Endometrial microvascular endothelial cells (primary cell): ENCODE results near the gene PARD3B. TPM values are rescaled to one million over a fixed set of nuclear protein-coding genes. Genes with fewer than 3 reads are reported as not detected.

Source experiments
- in situ Hi-C: cut with HindIII; loops from 2 replicates; pipeline ENCODE4 v1.10.0; 2017; ENCODE audit warnings: low sequenced_read_pairs, low pct_unique_long_range_greater_than_20kb; ENCODE audit errors: inconsistent ontology term
- total RNA-seq: library from RNA; depleted of rRNA; stranded (reverse); fragments of >200 nt; gene quantifications from one replicate; pipeline ENCODE4 v1.2.3, GENCODE V29; 2015; ENCODE audit errors: inconsistent ontology term

Gene PARD3B
- total RNA-seq, 1 donor from 2014 or later, result 3.3 TPM

DNA sequence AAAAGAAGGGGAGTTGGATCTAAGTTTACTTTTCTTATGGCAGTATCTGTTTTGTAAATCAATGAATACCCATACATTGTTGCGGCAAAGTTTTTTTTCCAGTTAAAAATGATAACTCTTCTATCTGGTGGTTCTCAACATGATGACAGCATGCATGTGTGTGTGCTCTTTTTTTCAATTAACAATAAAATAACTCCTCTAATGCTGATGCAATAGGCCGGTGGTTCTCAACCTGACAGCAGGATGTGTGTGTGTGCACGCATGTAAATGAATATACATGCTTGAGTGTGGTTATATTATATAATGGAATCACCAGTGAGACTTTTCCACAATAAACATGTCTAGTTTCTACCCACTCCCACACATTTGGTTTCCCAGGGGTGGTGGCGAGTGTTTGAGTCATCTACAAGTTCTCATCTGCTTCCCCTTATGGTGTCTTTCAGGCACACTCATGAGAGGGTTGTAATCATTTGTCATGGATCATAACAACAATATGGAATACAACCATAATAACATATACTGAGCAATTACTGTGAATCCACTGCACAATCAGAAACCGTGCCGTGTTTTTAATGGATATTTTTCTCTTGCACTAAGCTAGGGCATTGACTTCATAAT, 31.2 kb downstream of the PARD3B start:
- in situ Hi-C loops, result no loop called here

DNA sequence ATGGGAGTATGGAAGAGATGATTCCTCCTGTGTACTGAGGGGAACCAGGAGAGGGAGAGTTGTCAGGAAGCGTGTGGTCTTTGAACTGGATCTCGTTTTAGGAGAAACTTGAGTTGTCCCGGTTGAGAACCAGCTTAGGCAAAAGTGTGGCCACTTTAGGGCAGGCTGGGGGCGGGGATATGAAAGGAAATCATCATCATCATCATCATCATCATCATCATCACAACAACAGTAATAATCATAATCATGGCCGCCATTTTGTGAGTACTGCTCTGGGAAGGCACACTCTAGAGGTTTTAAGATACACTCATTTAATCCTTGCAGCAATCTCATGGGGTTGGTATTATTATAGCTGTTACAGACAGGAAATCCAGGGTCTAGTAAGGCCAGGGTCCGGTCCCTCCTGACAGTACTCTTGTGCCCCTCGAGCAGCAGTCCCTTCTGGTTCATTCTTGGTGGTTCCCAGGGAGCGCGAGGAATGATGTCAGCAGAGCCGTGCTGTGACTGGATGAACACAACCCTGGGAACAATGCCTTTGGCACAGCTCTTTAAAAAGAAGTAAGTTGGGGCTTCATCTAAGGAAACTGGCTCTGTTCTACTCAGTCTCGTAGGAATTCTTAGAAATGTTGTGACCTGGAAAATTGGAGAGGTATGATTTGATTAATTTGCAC, 33.8 kb downstream of the PARD3B start:
- in situ Hi-C loops, result no loop called here

DNA sequence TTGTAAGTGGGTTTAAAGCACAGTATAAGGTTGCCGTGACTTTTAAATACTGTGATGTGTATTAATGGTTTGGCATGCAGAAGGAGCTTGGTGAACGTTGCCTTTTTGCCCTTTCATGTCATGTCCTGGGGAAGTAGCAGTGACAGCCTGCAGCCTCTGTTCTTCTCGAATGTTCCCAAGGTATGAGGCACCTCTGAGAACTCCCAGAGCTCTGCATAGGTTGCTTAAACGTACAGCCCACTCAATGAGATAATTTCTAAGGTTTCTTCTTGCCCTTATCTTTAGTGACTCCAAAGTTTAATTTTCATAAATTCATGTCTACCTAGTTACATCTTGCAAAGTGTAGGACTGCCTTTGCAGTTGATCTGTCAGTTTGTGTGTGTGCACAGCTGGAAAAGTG, 36.7 kb downstream of the PARD3B start:
- in situ Hi-C loops, result no loop called here

DNA sequence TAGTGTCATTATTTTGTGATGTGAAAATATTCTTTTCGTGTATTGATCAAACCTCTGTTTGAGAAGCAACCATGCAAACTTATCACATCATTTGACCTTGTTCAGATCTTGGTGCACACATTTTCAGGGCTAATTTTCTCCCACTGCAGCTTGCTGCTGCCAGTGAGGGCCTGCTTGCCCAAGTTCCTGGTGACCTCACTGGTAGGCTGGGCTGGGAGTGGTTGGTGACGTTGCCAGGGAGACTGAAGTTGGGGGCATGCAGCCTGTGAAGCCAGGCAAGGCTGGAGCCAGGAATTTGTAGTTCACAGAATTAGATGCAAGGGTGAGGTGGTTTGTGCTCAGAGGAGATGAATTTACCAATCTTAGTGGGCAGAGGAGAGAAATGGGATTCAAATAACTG, 38.5 kb downstream of the PARD3B start:
- in situ Hi-C loops, result no loop called here

DNA sequence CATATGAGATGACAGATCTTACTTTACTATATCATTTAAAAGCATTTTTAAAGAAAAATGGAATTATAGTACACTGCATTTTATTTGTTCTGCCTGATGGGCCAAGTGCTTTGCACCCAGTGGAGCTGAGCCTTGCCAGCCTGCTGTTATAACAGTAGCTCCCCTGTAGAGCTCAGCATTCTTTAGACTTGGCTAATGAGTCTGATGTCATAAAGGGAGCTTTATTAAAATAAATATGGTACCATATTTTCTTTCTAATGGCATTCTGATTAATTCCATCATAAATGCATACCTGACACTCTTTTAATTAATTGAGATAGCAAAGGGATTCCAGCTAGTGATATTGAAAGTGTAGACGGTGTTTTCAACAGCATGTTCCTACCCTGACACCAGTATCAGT, 40.7 kb downstream of the PARD3B start:
- in situ Hi-C loops, result no loop called here

DNA sequence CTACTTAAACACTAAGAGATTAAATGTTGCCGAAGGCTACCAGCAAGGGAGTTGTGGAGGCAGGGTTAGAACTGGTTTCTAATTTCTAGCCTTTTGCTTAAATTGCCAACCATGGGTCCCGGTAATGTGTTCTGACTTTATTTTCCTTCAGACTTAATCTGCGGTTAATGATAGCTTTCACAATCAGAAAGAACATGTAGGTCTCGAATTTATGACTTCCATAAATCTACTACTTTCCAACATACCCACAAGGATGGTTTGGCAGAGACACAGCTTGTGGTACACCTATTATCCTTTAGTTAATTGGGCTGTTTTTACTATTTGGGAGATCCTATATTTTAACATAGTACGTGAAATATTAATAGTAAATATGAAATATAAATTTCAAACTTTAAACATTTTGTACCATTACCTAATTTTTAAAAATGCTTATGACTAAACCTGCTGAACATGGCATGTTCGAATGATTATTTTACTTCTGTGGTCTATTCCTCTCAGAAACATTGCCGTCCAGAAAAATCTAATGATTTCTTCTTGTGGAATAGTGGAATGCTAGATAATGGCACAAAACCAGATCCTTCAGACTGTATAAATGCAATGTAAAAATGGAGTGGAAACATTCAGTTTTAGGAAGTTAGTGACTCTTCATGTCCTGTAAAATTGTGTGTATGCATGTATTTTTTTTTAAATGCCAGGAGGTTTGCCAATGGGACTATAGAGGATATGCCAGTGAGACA, 41.3 kb downstream of the PARD3B start:
- in situ Hi-C loops, result no loop called here

DNA sequence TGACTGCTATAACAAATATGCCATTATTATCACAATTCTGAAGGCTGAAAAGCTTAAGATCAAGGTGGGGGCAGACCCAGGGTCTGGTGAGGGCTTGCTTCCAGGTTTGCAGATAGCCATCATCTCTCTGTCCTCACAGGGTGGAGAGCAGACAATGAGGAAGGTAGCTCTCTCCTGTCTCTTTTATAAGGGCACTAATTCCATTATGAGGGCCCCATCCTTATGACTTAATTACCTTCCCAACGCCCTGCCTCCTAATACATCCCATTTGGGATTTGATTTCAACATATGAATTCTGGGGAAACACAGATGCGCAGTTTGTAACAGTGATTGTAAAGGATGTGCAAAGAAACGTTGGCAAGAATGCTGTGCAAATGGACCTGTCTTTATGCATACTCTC, 44.8 kb downstream of the PARD3B start:
- in situ Hi-C loops, result no loop called here

DNA sequence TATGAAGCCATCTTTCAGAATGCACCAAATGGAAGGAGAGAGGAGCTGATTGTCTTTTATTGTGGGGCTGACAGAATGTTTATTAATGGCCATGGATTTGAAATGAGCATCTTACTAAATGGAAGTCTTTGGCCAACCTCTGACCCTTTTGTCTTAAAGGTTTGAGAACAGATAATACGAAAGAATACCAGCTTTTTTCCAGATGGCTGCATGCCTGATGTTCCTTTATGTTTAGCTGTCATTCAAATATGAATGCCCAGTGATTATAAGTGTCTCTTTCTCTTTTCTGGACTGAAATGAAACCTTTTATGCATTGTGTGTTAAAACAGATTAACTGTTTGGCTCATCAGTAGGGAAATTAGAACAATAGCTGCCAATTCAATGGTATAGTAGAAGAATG, 46.0 kb downstream of the PARD3B start:
- in situ Hi-C loops, result no loop called here

DNA sequence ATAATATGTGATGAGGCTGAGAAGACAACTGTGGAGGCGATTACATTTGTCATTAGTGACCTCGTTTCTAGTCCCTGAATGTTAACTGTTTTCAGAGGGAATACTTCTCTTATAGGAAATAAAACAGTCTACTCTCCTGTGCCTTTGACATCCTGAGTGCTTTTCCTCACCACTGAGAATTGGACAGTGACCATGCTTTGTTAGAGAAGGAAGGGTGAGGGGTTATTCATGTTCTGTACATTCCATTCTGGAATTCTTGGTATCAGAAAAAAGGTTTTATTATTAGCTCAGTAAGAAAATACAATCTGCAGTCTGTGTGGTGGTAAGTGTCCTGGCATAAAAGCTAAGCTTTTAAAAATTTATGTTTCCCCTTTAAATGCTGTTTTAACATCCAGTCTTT, 58.8 kb downstream of the PARD3B start:
- in situ Hi-C loops, result no loop called here

DNA sequence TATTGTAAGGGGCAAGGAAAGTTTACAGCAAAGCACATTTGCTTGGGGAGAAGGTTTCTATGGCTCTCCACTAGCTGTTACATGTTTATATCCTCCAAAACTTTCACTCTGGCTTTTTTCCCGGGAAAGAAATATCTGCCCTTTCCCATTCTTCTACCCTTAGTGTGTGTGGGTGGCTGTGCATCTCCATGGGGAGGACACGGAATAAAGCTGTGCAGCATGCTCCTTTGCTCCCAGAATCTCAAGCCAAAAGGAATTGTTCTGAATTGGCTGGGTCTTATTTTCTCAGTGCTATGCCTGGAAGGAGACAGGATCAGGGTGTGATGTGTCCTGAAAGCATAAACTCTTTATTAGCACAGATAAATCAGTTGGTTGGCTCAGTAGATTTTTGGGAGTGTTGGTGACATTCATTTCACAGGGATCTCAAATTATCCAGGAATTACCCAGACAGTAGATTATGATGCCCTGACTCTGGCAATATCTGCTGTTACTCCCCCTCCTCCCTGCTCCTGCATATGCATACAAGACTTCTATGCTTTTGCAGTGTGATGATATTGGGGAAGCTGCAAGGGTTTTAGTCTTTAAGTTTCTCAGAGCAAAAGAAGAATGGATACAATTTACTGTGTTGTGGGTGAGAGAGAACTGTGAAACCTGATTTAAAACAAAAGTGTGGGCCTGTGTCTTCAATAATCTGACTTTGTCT, 63.1 kb downstream of the PARD3B start:
- in situ Hi-C loops, result no loop called here

DNA sequence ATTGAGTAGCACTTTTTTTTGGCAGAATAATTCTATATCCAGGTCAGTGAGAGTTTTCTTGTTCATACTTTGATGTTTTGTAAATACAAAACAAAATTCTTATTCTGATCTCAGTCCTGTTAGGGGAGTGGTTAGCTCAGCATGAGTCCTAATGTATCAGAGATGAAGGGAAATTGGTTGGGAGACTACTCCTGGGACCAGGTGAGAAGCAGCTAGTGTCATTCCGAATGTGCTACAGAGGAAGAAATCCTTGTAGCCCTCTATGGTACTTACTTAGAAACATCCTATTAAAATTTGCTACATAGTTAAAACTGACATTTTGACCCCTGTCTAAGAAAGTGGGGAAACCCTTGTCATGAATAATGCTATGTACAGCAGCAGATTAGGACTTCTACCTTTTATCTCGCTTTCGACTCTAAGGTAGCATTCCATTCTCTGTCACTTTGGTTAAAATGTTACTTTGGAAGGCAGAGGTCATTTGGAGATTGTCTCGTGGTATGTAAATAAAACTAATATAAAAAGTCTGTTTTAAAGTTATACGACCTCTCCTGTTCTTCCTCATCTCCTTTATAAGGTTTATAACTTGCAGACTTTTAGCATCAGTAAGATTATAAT, 65.8 kb downstream of the PARD3B start:
- in situ Hi-C loops, result no loop called here

DNA sequence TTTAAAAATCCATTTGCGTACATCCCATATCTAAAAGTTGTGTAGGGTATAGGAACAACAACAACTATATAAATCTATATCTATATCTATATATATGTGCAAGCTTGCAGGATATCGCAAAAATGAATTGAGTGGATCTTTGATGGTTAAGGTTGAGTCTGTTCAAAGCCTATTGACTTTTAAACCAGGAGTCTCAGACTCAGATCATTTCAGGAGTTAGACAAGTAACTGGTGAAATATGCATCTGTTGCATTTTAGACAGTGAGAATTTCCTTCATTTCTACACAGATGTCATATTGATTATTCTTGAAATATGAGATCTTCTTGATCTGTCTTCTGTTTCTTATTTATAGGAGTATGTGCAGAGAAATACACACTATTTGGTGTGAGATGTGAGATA, 66.5 kb downstream of the PARD3B start:
- in situ Hi-C loops, result no loop called here

DNA sequence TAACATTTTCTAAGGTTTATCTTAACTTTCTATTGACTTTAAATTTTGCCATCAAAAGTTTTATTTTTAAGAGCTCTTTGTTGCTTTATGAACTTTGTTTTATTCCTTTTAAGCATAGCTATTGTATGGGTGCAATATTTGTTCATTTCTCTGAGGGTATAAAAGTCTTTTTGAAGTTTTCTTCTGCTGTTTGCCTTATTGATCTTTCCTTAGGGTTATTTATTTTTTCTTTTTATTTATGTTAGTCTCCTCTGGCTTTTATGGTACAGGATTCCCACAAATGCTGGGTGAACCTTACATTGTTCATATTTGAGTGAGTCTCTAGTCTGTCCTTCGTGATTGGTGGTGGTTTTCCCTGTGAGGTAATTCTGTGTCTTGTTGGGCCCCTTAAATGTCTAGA, 68.4 kb downstream of the PARD3B start:
- in situ Hi-C loops, result no loop called here

DNA sequence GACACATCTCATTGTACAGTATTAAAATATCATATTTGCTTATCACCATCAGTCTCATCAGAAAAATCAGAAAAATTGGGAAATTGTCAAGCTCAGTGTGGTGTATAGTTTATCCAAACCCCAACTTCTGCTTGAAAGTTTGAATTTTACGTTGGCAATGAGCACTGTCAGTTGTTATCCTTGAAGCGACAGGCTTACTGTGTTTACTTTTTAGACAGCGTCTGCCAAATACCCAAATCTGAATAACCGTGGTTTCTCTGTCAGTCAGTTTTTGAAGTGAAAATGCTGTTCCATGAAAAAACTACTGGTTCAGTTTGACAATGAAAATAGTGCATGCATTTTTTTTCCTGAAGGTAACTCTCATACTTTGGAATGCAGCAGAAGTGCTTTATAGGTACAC, 70.2 kb downstream of the PARD3B start:
- in situ Hi-C loops, result no loop called here

DNA sequence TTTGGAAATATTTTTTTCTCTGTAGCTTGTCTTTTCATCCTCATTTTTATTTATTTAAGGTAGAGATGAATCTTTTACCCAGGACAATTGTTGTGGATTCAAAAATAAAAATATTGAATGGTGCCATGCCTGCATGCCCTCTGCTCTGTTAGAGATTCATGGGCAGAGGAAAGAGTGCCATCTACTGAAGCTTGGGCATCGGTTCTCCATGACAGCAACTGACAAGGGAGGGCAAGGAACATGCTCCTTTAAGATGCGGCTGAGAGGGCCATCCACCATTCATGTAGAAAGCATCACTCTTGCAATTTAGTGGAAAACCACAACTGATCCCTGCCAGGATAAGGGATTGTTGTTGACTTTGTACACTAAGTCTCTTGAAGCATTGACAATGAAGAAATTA, 79.9 kb downstream of the PARD3B start:
- in situ Hi-C loops, result no loop called here

DNA sequence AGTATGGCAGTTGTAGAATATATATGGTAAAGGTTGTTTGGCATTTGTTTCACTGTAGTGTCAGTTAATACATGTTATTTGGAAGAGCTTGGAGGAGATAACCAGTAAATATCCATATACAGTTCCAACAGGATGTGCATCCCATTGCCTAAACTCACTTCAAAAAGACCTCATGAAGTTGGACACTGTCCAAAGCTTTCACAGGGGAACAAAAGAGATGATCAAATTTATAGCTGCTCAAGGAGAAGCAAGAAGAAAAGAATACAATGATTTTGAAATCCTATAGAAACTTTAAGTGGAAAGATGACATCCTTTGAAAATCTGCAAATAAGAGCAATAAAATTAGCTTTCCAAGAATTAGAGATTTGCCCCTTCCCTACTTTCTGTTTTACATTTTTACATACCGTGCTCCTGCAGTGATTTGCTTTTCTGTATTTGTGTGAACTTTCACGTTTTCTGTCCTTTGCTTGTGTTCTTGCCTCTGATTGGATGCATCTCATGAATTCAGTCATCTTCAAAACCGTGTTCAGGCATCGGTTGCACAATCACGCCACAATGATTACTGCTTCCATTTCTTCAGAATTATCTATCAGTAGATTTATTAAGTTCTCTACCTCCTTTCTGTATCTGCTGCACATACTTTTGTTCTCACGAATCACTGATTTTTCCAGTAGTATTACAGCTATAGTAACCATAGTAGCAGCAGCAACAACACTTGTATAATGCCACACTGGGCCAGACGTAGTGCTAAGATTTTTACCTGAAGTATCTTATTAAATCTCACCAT, 83.8 kb downstream of the PARD3B start:
- in situ Hi-C loops, result no loop called here

DNA sequence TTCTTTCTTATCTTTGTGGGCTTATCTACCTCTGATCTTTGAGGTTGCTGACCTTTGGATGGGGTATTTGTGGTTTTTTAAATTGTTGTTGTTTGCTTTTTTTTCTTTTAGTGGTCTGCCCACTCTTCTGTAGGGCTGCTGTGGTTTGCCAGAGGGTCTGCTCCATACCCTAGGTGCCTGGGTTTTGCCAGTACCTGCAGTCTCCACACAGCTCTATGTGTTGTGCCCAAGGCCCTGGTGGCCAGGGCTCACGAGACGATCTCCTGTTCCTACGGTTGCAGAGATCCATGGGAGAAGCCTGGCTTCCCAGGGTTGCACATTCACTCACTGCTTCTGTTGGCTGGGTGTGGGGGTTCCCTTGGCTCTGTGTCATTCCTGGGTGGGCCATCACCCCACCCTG, 87.1 kb downstream of the PARD3B start:
- in situ Hi-C loops, result no loop called here

DNA sequence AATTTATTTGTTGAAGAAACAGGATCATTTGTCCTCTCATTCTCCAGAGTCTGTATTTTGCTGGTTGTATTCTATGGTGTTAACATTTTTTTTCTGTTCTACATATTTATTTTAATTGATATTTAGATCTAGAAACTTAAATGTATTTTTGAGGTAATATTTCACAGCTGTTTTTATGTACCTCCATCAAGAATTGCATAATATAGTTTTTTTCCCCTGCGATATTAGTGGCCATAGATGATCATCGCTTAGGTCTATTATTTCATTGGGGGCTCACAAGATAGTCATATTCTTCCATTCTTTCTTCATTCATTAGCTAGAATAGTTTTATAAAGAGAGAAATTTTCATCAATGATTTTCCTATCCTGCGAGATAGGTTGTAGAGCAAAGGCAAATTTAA, 89.3 kb downstream of the PARD3B start:
- in situ Hi-C loops, result no loop called here

DNA sequence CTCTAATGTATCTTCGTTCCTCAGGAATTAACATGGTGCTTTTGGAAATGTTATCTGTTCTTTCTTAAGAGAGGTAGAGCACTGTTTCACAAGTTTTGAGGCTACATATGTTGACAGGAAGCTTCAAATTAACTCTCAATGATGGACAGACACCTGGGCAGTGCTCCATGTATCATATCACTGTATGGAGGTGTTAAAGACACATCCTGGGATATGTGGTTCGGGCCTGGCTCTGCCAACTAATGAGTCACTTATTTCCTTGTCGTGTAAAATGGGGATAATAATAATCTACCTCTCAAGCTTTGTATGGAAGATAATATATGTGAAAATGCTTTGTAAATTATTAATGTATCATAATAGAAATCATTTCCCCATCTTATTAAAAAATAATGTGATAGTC, 90.2 kb downstream of the PARD3B start:
- in situ Hi-C loops, result no loop called here
